ENCODE results near the gene EPRS1. TPM values are rescaled to one million over a fixed set of nuclear protein-coding genes. Genes with fewer than 3 reads are reported as not detected.

Gene EPRS1
- total and polyA plus RNA-seq, 9 of the 15 experiments (the other 6 are each of a cell fraction or from before 2014, with no cell fraction given), result 129 to 291 (median 248) TPM

GRCh38 chr1:220045356-220046051 lies 801 bp downstream of the EPRS1 start (continued):
- TF ChIP-seq SAFB (IDR thresholded peaks at IDR 0.05; ENCODE audit: borderline replicate concordance, low read depth, low read length), result no peak
- no peak for TF ChIP-seq NCOA2 (IDR thresholded peaks at IDR 0.05; ENCODE audit: partially characterized antibody in 2 of 2)
- TF ChIP-seq IRF9 (tag; IDR thresholded peaks at IDR 0.05), result no peak
- TF ChIP-seq GTF2B (IDR thresholded peaks at IDR 0.05; ENCODE audit: extremely low read depth, insufficient read length), result no peak
- no peak for TF ChIP-seq E2F4 (CRISPR knock-in tag; IDR thresholded peaks at IDR 0.05; ENCODE audit: low read depth)
- no peak for TF ChIP-seq GATAD2B (IDR thresholded peaks at IDR 0.05; ENCODE audit: borderline replicate concordance)
- TF ChIP-seq FOXJ2 (tag; IDR thresholded peaks at IDR 0.05), result peak; percentile 61; the same call in 1 of the 2 replicates
- peak; percentile 49; the same call in 1 of the 2 replicates for TF ChIP-seq PKNOX1 (IDR thresholded peaks at IDR 0.05)
- TF ChIP-seq ELF4 (CRISPR knock-in tag; IDR thresholded peaks at IDR 0.05), result 0 out of 2 replicates have a peak, but pooled peaks have one; percentile 19
- TF ChIP-seq MEIS2 (IDR thresholded peaks at IDR 0.05; ENCODE audit: partially characterized antibody), result peak; percentile 38
- TF ChIP-seq ZNF76 (CRISPR knock-in tag; IDR thresholded peaks at IDR 0.05; ENCODE audit: borderline replicate concordance), result no peak
- TF ChIP-seq MED1 (CRISPR knock-in tag; IDR thresholded peaks at IDR 0.05; ENCODE audit: borderline replicate concordance), result no peak
- TF ChIP-seq BRD9 (IDR thresholded peaks at IDR 0.05; ENCODE audit: low read depth, partially characterized antibody), result peak; percentile 23
- no peak for TF ChIP-seq ILF3 (IDR thresholded peaks at IDR 0.05; ENCODE audit: borderline replicate concordance)
- TF ChIP-seq ZNF740 (CRISPR knock-in tag; IDR thresholded peaks at IDR 0.05), result no peak
- no peak for TF ChIP-seq ZNF740 (tag; IDR thresholded peaks at IDR 0.05)
- no peak for TF ChIP-seq MAFK (IDR thresholded peaks at IDR 0.05; ENCODE audit: low read length)
- peak; percentile 24; the same call in 1 of the 2 replicates for TF ChIP-seq ARID2 (IDR thresholded peaks at IDR 0.05)
- TF ChIP-seq ZNF280A (IDR thresholded peaks at IDR 0.05; ENCODE audit: low read depth, partially characterized antibody), result no peak
- no peak for TF ChIP-seq ZNF445 (CRISPR knock-in tag; IDR thresholded peaks at IDR 0.05; ENCODE audit: low read depth)
